ENCODE results near the gene GREB1.

Gene GREB1

GRCh38 chr2:11540148-11540995, 6.5 kb downstream of the GREB1 start:
- no peaks in the 10 kb centered on the region for H3K36me3 ChIP-seq (ENCODE audit: insufficient read depth, low read length)
- H3K4me1 ChIP-seq (ENCODE audit: insufficient read depth, low read length) = peaks cover 34% of the 10 kb centered on the region
- H3K9ac ChIP-seq (ENCODE audit: low read depth, low read length) = no peak overlapping the region
- H3K9me3 ChIP-seq (ENCODE audit: control insufficient read depth, insufficient read depth, low read length) = no peaks in the 10 kb centered on the region

GRCh38 chr2:11540996-11541692, 7.3 kb downstream of the GREB1 start:
- no peak overlapping the region for H3K9ac ChIP-seq (ENCODE audit: low read depth, low read length)
- H3K36me3 ChIP-seq (ENCODE audit: insufficient read depth, low read length) = no peaks in the 10 kb centered on the region
- peaks cover 34% of the 10 kb centered on the region for H3K4me1 ChIP-seq (ENCODE audit: insufficient read depth, low read length)
- H3K9me3 ChIP-seq (ENCODE audit: control insufficient read depth, insufficient read depth, low read length) = no peaks in the 10 kb centered on the region

GRCh38 chr2:11541693-11542274, 7.9 kb downstream of the GREB1 start:
- Histone ChIP-seq H3K36me3 (ENCODE audit: insufficient read depth, low read length) (no peaks in the 10 kb centered on the region), H3K9me3 (ENCODE audit: control insufficient read depth, insufficient read depth, low read length) (no peaks in the 10 kb centered on the region), H3K9ac (ENCODE audit: low read depth, low read length) (no peak overlapping the region), H3K4me1 (ENCODE audit: insufficient read depth, low read length) (peaks cover 34% of the 10 kb centered on the region)

DNA sequence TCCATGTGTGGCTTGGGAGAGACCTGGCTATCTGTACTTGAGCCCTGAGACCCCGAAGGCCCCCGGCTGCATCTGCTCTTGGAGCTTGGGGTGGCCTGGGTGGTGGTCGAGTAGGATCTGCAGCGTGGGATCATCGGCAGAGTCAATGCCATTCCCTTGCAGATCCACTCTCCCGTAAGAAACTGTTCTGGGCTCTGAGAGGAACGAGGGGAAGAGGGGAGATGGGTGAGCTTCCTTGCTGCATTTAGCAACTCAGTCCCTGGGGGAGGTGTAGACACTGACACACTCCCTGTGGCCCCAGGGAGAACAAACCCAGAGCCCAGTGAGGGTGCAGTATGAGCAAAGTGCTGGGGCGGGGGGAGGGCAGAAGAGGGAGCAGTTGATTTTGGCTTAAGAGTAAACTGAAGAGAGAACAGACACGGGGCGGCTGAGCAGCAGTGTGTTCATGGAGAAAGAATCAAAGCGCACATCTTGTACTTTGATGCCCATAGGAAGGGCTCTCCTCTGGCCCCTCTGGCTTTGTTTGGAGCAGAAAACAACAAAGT, 8.5 kb downstream of the GREB1 start:
- H3K4me1 ChIP-seq (ENCODE audit: insufficient read depth, low read length) = peaks cover 34% of the 10 kb centered on the region
- H3K36me3 ChIP-seq (ENCODE audit: insufficient read depth, low read length) = no peaks in the 10 kb centered on the region
- H3K9ac ChIP-seq (ENCODE audit: low read depth, low read length) = no peak overlapping the region
- H3K9me3 ChIP-seq (ENCODE audit: control insufficient read depth, insufficient read depth, low read length) = no peaks in the 10 kb centered on the region

DNA sequence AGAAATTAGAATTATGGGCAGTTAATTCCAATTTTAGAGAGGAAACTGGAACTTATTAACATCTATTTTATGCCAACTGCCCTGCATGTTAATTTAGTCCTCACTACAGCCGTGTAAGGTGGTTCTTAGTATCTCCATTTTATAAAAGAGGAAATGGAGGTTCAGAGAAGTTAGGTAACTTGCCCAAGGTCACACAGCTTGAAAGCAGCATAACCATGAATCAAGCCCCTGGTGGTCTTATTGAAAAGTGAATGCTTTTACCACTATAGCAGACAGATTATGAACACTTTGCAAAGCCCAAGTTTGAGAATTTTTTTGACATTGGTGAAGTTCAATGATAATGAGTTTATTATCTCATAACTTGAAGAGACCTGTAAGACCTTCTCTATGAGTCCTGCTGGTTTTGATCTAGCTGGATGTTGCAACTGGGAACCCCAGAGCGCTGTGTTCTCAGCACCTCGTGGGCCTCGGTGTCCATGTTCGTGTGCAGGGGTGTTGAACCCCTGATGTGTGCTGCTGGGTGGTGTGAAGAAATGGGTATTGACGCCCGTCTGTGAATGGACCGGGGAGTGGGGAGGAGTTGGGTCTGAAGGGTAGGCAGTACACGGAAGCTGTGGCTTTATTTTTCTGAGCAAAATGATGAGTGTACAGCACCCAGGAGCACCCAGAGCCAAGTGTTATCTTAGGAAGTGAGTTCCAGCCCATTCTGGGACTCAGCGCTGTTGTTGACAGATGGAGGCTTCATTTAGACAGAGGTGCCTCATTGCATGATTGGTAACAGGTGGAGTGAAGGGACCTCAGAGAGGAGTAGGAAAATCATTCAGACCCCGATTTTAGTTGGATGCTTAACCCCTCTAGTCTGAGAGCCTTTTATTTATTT, 9.7 kb downstream of the GREB1 start:
- Histone ChIP-seq H3K36me3 (ENCODE audit: insufficient read depth, low read length) (no peaks in the 10 kb centered on the region), H3K9ac (ENCODE audit: low read depth, low read length) (no peak overlapping the region), H3K9me3 (ENCODE audit: control insufficient read depth, insufficient read depth, low read length) (no peaks in the 10 kb centered on the region), H3K4me1 (ENCODE audit: insufficient read depth, low read length) (peaks cover 34% of the 10 kb centered on the region)

DNA sequence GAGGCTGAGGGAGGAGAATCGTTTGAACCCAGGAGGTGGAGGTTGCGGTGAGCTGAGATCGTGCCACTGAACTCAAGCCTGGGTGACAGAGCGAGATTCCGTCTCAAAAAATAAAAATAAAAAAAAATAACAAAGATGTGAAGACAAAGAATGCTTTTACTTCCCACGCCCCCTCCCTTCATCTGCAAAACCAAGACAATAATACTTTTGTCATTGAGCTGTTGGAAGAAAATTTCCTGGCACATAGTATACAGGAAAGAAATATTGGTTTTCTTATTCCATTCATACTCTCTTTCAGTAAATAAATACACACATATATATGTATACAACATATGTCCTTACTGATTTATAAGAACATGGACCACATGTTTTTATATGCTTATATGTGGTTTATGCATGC, 12.2 kb downstream of the GREB1 start:
- peaks cover 18% of the 10 kb centered on the region for H3K4me1 ChIP-seq (ENCODE audit: insufficient read depth, low read length)
- H3K9me3 ChIP-seq (ENCODE audit: control insufficient read depth, insufficient read depth, low read length) = no peaks in the 10 kb centered on the region
- H3K36me3 ChIP-seq (ENCODE audit: insufficient read depth, low read length) = no peaks in the 10 kb centered on the region
- no peak overlapping the region for H3K9ac ChIP-seq (ENCODE audit: low read depth, low read length)

DNA sequence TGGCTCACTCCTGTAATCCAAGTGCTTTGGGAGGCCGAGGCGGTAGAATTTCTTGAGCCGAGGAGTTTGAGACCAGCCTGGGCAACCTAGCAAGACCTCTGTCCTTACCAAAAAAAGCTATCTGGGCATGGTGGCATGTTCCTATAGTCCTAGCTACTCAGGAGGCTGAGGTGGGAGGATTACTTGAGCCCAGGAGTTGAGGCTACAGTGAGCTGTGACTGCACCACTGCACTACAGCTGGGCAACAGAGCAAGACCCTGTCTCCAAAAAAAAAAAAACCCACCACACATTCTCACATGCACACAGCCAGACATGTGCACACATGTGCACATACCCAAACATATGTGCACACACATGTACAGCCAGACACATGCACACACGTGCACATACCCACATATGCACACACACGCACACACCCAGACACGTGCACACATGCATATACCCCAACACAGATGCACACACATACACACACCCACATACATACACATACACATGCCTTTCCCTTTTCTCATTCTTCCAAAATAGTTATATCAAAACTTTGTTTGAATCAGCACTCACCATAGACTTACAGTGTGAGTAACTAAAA, 14.2 kb downstream of the GREB1 start:
- no peak overlapping the region for H3K9ac ChIP-seq (ENCODE audit: low read depth, low read length)
- H3K4me1 ChIP-seq (ENCODE audit: insufficient read depth, low read length) = peaks cover 5% of the 10 kb centered on the region; the same call in 1 of the 2 replicates
- H3K9me3 ChIP-seq (ENCODE audit: control insufficient read depth, insufficient read depth, low read length) = no peaks in the 10 kb centered on the region
- H3K36me3 ChIP-seq (ENCODE audit: insufficient read depth, low read length) = no peaks in the 10 kb centered on the region

GRCh38 chr2:11550302-11550701, 16.5 kb downstream of the GREB1 start:
- no peaks in the 10 kb centered on the region for H3K36me3 ChIP-seq (ENCODE audit: insufficient read depth, low read length)

GRCh38 chr2:11550901-11551568, 17.2 kb downstream of the GREB1 start:
- Histone ChIP-seq H3K36me3 (ENCODE audit: insufficient read depth, low read length) (no peaks in the 10 kb centered on the region), H3K9me3 (ENCODE audit: control insufficient read depth, insufficient read depth, low read length) (no peaks in the 10 kb centered on the region), H3K9ac (ENCODE audit: low read depth, low read length) (no peak overlapping the region), H3K4me1 (ENCODE audit: insufficient read depth, low read length) (peaks cover 8% of the 10 kb centered on the region; the same call in 1 of the 2 replicates)

More at GRCh38 chr2:11550302-11550701, 16.5 kb downstream of the GREB1 start:
- Histone ChIP-seq H3K4me1 (ENCODE audit: insufficient read depth, low read length) (peaks cover 8% of the 10 kb centered on the region; the same call in 1 of the 2 replicates), H3K9me3 (ENCODE audit: control insufficient read depth, insufficient read depth, low read length) (no peaks in the 10 kb centered on the region), H3K9ac (ENCODE audit: low read depth, low read length) (no peak overlapping the region)

DNA sequence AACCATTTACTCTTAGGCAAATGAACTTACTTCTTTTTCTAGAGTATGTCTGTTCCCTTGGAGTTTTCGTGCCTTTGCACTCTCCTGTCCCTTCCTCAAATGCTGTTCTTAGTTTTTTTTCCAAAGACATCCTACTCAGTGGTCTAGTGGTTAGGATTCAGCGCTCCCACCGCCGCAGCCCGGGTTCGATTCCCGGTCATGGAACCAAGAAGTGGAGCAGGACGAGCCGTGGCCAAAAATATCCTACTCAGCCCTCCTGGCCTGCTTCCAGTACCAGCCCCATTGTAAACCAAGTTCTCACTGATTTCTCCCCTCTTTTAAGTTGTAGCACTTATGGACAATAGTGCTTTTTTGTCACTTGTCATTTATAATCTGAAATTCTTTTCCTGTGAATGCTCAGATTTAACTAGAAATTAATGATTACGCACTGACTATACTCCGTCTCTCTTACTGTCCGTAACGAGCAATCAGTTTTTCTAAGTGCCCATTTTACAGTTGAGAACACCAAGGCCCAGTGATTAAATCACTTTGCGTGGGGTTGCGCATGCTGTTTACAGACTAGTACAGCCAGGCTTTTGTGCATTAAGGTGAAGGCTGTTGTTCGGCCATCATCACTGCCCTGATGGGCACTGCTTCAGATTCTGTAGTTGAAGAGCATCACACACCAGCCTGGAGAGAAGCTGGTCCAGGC, 17.9 kb downstream of the GREB1 start:
- Histone ChIP-seq H3K9ac (ENCODE audit: low read depth, low read length) (no peak overlapping the region), H3K9me3 (ENCODE audit: control insufficient read depth, insufficient read depth, low read length) (no peaks in the 10 kb centered on the region), H3K4me1 (ENCODE audit: insufficient read depth, low read length) (peaks cover 8% of the 10 kb centered on the region; the same call in 1 of the 2 replicates), H3K36me3 (ENCODE audit: insufficient read depth, low read length) (no peaks in the 10 kb centered on the region)

DNA sequence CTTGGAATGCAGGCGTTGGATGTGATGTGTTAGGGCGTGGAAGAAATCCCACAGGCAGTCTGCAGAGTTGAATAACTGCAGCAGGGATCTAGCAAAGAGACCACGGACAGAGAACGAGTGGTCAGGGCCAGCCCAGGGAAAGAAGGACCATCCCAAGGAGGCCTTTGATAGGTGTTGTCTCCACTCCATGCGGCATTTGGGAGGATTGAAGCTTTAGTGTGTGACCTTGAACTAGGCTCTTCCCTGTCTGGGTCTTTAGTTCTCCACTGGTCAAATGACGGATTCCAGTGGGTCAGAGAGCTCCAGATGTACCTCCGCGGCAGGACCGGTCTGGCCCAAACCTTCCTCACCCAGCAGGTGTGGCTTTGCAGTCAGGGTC, 18.4 kb downstream of the GREB1 start:
- peaks cover 8% of the 10 kb centered on the region; the same call in 1 of the 2 replicates for H3K4me1 ChIP-seq (ENCODE audit: insufficient read depth, low read length)
- no peaks in the 10 kb centered on the region for H3K36me3 ChIP-seq (ENCODE audit: insufficient read depth, low read length)
- H3K9ac ChIP-seq (ENCODE audit: low read depth, low read length) = no peak overlapping the region

DNA sequence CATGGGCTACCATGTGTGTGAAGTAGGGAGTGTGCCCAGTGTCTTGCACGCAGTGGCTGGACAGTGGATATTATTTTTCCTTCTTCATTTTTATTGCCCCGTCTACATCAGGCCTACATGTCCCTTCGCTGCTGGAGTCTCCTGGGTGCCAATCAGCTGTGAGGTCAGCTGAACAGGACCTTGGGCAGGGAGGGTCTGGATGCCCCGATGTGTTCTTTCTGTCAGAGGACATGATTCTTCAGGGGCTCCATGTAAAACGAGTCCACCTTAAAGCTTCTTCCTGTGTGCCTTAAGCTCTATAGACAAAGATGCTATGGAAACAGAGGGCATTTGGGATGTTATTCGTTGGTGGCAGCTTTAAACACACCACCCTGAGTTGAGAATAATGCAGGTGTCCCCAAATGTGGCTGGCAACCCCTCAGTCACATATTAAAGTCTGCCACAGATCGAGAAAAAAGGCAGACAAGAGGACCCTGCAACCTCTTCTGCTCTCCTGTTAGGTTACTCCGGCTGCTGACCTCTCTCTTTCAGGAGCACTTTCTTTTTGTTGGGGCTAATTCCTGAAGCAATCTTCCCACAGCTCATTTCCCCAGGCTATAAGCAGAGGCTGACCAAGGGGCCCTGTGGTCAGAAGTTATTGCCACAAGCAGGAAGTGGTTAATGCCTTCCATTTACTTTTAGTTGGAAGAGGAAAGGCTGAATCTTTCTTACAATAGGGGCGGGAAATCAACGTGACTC, 20.0 kb downstream of the GREB1 start:
- no peaks in the 10 kb centered on the region for H3K9me3 ChIP-seq (ENCODE audit: control insufficient read depth, insufficient read depth, low read length)
- no peak overlapping the region for H3K9ac ChIP-seq (ENCODE audit: low read depth, low read length)
- H3K36me3 ChIP-seq (ENCODE audit: insufficient read depth, low read length) = no peaks in the 10 kb centered on the region
- peaks cover 11% of the 10 kb centered on the region for H3K4me1 ChIP-seq (ENCODE audit: insufficient read depth, low read length)

More for the DNA sequence above, 18.4 kb downstream of the GREB1 start:
- no peaks in the 10 kb centered on the region for H3K9me3 ChIP-seq (ENCODE audit: control insufficient read depth, insufficient read depth, low read length)
